GM18951 (cell line): ENCODE measurements around the gene FYB1.

ENCODE experiments used
- POLR2A ChIP-seq: IDR thresholded peaks from 4 replicates; pipeline ENCODE4 v1.6.1; 2011; ENCODE audit warnings: mild to moderate bottlenecking; ENCODE audit not compliant: insufficient read length, insufficient read depth; ENCODE audit errors: extremely low read depth
- in situ Hi-C: fragments of 300-500 bp; cut with MboI; formaldehyde crosslinking; loops from one replicate; pipeline ENCODE4 v1.12.0; 2022; ENCODE audit warnings: low sequenced_read_pairs, mixed read lengths, inconsistent platforms; ENCODE audit not compliant: unreplicated experiment

FYB1 gene

GRCh38 chr5:39220280-39221030 lies 1.1 kb upstream of the FYB1 start:
- in situ Hi-C loops: no loop called here
- TF ChIP-seq POLR2A: no peak

- in situ Hi-C loops: loop anchor here (10.0 kb wide), 1 partner anchor 46 kb away; no protein-coding TSS in a partner anchor
- TF ChIP-seq POLR2A: no peak
These were observed 621 bp downstream of the FYB1 start for GRCh38 chr5:39218482-39219402.

GRCh38 chr5:39217365-39218281 lies 1.7 kb downstream of the FYB1 start:
- no peak for TF ChIP-seq POLR2A
- in situ Hi-C loops: loop anchor here (10.0 kb wide), 1 partner anchor 47 kb away; no protein-coding TSS in a partner anchor

- in situ Hi-C loops: loop anchor here (10.0 kb wide), 1 partner anchor 48 kb away; no protein-coding TSS in a partner anchor
- no peak for TF ChIP-seq POLR2A
These were observed 2.7 kb downstream of the FYB1 start for GRCh38 chr5:39216631-39217030.

- in situ Hi-C loops: loop anchor here (10.0 kb wide), 1 partner anchor 49 kb away; no protein-coding TSS in a partner anchor
These were observed 3.5 kb downstream of the FYB1 start for GRCh38 chr5:39215857-39216256.

GRCh38 chr5:39214912-39215709 lies 4.3 kb downstream of the FYB1 start:
- TF ChIP-seq POLR2A: no peak
- in situ Hi-C loops: loop anchor here (10.0 kb wide), 1 partner anchor 50 kb away; no protein-coding TSS in a partner anchor

More at GRCh38 chr5:39215857-39216256, 3.5 kb downstream of the FYB1 start:
- no peak for TF ChIP-seq POLR2A

- in situ Hi-C loops: loop anchor here (10.0 kb wide), 1 partner anchor 51 kb away; no protein-coding TSS in a partner anchor
- no peak for TF ChIP-seq POLR2A
These were observed 5.7 kb downstream of the FYB1 start for GRCh38 chr5:39213447-39214207.

- in situ Hi-C loops: loop anchor here (10.0 kb wide), 1 partner anchor 53 kb away; no protein-coding TSS in a partner anchor
- no peak for TF ChIP-seq POLR2A
These were observed 7.6 kb downstream of the FYB1 start for GRCh38 chr5:39211773-39212172.

GRCh38 chr5:39209924-39210323 lies 9.4 kb downstream of the FYB1 start:
- no peak for TF ChIP-seq POLR2A
- in situ Hi-C loops: loop anchor here (10.0 kb wide), 1 partner anchor 55 kb away; no protein-coding TSS in a partner anchor

- TF ChIP-seq POLR2A: no peak
- in situ Hi-C loops: no loop called here
These were observed 10.9 kb downstream of the FYB1 start for GRCh38 chr5:39208471-39208870.

- in situ Hi-C loops: no loop called here
- TF ChIP-seq POLR2A: no peak
These were observed 11.9 kb downstream of the FYB1 start for GRCh38 chr5:39207345-39208045.
